HG03280 (cell line): ENCODE measurements around the gene ASCL2.

Experiments
- ATAC-seq: cut with Tn5 transposase; IDR thresholded peaks from one replicate; pipeline ENCODE4 v1.9.1; 2021; ENCODE audit warnings: mild to moderate bottlenecking, moderate library complexity; ENCODE audit not compliant: unreplicated experiment

The ASCL2 gene

GRCh38 chr11:2309251-2310072 lies 39.1 kb upstream of the ASCL2 start:
- no peak for ATAC-seq

DNA sequence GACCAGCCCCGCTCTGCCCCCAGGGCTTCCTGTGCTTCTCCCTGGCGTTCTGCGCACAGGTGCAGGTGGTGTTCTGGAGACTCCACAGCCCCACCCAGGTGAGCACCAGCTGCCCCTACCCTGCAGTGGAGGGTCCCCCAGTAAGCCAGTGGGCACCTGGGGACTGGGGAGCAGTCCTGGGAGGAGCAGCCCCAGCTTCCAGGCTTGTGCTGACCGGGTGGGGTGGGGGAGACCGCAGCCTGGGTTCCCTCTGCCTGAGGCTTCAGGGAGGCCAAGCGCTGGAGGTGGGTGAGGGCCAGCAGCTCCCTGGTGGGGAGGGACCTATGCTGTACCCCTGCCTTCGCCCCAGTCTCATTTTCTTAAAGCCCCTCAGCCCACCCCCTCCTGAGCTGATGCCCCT lies 38.3 kb upstream of the ASCL2 start:
- no peak for ATAC-seq

- no peak for ATAC-seq
These were observed 37.3 kb upstream of the ASCL2 start for GRCh38 chr11:2307501-2308331.

- ATAC-seq = no peak
These were observed 36.6 kb upstream of the ASCL2 start for GRCh38 chr11:2306877-2307500.

GRCh38 chr11:2306452-2306823 lies 36.0 kb upstream of the ASCL2 start:
- ATAC-seq = no peak

GRCh38 chr11:2305788-2306451 lies 35.5 kb upstream of the ASCL2 start:
- no peak for ATAC-seq

DNA sequence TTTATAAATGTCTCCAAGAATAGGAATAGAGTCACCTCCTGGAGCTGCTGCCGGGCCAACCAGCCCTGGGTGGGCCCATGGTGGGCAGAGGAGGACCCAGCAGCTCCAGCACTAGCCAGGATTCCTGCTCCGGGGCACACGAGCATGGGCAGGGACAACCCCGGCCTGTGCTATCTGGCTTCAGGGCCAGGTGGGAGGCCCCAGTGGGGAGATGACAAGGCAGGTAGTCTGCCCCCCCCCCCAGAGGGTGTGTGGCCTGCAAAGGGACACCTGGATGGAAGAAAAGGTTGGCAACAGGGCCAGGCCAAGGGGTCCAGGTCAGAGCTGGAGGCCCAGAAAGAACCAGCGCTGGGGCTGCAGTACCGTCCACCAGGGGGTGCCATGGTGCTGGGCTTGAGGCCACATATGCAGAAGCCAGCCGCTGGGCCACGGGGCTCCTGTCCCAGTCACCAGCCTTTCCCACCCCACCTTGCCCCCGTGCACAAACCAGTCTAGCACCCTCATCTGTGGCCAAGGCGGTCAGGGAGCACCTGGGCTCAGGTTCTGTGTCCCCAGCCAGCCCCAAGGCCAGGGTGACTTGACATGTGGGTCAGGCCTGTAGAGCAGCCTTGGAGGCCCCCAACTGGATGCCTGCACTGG lies 34.9 kb upstream of the ASCL2 start:
- ATAC-seq = peak; percentile 46

GRCh38 chr11:2304506-2305139 lies 34.2 kb upstream of the ASCL2 start:
- no peak for ATAC-seq

GRCh38 chr11:2303627-2304505 lies 33.5 kb upstream of the ASCL2 start:
- no peak for ATAC-seq

- ATAC-seq = no peak
These were observed 32.7 kb upstream of the ASCL2 start for GRCh38 chr11:2302896-2303626.

DNA sequence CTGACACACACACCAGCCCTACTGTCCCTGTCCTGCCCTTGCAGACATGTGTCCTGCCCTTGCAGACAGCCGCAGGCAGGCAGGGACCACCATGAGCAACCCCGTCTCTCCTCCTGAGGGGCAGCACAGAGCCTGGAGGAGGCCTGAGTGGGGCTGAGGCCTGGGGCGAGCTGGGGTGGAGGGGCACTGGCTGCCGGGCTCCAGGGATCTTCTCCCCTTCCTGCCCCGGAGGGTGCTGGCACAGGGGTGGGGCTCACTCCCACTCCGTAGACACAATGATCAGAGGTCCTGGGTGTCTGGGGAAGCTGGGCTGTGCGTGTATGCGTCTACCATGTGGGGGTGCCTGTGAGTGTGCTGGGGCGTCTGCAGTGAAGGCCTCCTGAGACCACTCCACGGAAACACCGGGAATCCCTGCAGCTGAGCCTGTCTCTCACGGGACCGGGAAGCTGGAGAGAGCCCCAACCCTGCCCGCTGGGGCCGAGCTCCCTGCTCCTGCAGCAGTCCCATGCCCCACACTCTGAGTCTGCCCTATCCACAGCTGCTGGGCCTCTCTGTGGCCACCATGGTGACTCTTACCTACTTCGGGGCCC lies 32.0 kb upstream of the ASCL2 start:
- ATAC-seq = no peak

DNA sequence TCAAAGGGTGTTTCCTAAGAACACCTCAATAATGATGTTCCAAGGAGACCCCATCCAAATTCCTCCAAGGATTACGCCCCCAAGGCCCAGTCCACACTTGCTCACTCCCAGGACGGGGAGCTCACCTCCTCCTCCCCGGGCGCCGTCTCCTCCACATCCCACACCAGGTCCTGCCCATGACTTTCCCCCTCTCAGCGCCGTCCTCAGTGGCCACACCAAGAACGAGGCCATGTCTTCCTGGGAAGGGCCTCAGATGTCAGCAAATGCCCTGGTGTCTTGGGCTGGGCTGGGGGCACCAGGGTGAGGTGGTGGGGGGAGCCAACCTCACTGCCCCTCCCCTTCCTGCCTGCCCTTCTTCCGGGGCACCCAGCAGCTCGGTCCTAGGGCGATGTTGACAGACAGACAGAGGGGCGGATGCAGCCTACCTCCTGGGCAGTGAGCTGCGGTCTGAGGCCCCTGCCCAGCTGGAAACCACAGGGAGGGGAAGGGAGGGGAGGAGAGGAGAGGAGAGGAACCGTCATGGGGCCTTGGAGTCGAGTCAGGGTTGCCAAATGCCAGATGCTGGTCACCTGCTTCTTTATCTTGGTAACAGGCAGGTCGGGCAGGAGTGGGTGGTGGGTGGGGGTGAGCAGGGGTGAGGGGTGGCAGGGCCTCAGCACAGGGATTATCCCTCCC lies 31.4 kb upstream of the ASCL2 start, which contains the start of the genes C11orf21 and TSPAN32:
C11orf21 (minus strand) TSS at position 288 of the 675 bp plus-strand sequence; CDS start at position 178, 110 bp downstream.
TSPAN32 (plus strand) TSS at position 383 of the 675 bp plus-strand sequence; CDS start at position 520, 137 bp downstream.
- peak; percentile 40 for ATAC-seq

DNA sequence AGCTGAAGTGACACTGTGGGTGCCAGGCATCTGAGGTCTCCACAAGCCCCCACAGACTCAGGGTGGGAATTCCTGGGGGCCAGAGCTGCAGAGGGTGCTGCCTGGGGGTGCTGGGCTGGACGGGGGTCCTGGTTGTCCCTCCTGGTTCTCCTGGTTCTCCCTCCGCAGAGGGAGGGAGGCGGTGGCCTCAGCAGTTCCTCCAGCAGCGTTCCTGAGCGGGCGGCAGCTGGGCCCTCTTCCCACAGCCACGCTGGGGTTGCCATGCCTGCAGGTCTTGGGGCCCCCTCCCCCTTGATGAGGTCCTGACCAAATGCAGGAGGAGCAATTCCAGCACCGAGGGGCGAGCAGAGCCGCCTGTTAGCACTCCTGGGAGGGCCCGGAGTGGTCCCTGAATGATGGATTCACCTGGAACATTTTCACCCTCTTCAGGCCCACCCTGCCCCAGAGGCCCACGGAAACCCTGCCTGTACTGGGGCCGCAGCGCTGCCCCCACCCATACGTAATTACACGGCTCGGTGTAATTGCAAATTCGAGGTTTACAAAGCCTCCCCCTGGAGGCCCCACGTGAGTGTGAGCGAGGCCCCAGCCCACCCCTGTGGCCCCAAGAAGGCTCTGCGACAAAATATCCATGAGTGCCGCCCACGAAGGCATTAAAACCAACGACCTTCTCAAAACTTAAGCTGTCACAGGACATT lies 30.7 kb upstream of the ASCL2 start:
- ATAC-seq = no peak

GRCh38 chr11:2300290-2300935 lies 30.0 kb upstream of the ASCL2 start:
- no peak for ATAC-seq

DNA sequence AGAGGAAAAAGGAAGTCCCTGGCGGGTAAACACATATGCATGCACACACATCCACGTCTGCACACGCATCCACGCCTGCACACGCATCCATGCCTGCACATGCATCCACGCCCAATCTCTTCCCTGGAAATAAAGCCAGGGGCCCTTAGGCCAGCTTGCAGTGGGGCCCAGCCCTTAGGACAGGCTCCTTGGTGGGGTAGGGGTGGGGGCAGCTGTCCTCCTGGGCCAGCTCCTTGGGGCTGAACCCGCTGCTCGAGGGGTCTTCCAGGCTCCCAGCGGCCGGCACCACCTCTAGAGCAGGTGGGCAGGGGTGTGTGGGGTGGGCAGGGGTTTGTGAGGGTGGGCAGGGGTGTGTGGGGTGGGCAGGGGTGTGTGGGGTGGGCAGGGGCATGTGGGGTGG lies 29.4 kb upstream of the ASCL2 start:
- no peak for ATAC-seq
